SKM-1 treated with dmso at 0.1 percent for 144 hours (cell line): ENCODE measurements around the gene KCNIP3.

Experiments
- DNase-seq: peaks from one replicate; lab custom pipeline; 2025; ENCODE audit not compliant: unreplicated experiment; lab: John Stamatoyannopoulos, UW

KCNIP3 gene

DNA sequence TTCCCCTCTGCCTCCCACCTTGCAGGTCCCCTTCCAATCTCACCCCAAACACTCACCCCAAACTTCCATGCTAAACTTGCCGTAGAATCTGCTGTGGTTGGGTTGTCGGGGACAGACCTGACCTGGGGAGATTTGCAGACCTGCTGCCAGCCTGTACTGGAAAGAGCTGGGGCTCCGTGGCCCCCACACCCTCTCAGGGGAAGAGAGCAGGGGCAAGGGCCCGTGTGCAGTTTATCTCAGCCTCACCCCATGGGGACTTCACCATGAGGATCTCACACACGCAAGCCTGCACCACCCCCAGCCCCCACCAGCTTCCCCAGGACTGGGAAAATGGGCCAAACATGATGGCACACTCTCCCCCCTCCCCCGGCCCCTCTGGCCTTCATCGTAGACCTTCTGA lies 30.7 kb downstream of the KCNIP3 start:
- DNase-seq = no peak

DNA sequence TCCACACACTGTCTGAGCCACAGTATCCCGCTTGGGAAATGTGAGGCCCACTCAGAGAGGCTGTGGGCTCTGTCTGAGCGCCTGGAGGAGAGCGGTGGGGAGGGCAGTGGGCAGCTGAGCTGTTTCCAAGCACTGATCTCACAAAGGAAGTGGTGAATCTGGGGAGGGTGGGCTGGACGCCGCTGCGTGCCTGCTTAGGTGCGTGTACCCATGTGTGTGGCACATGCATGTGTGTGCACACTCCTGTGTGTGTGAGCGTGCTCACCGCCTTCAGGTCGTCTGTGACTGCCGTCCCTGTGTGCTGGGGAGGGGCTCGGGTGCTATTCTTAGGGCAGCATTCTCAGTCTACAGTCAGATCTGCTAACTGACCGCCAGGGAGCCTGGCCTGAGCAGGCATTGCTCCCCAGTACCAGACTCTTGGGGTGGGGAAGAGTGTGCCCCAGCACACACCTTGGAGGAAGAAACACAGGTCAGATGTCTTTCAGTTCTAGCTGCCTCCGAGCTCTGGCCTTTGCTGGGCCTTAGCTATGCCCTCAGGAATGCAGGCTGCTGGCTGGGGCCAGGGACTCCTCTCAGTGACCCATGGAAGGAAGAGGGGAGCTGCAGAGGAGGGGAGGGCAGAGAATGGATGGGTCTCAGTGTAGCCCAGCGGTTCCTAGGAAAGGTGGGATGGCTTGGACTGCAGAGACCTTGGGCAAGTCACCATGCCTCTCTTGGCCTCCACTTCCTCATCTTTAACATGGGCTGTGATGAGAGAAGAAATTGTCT lies 31.4 kb downstream of the KCNIP3 start:
- DNase-seq = no peak

DNA sequence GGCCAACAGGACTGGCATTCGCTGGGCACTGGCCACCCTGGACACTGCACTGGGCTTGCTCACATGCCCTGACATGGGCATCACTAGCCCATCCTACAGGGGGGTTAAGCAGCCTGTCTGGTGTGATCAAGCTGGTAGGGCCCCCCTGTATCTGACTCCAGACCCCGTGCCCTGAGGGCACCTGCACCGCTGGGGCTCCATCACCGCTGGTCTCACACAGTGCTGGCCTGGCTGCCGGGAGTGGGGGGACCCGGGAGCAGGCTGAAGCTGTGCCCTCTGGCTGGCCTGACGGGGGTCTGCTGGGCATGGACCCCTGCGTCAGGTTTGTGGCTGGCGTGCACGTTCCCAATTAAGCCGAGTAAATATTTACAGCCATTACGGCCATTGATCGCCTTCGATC lies 32.3 kb downstream of the KCNIP3 start:
- no peak for DNase-seq

DNA sequence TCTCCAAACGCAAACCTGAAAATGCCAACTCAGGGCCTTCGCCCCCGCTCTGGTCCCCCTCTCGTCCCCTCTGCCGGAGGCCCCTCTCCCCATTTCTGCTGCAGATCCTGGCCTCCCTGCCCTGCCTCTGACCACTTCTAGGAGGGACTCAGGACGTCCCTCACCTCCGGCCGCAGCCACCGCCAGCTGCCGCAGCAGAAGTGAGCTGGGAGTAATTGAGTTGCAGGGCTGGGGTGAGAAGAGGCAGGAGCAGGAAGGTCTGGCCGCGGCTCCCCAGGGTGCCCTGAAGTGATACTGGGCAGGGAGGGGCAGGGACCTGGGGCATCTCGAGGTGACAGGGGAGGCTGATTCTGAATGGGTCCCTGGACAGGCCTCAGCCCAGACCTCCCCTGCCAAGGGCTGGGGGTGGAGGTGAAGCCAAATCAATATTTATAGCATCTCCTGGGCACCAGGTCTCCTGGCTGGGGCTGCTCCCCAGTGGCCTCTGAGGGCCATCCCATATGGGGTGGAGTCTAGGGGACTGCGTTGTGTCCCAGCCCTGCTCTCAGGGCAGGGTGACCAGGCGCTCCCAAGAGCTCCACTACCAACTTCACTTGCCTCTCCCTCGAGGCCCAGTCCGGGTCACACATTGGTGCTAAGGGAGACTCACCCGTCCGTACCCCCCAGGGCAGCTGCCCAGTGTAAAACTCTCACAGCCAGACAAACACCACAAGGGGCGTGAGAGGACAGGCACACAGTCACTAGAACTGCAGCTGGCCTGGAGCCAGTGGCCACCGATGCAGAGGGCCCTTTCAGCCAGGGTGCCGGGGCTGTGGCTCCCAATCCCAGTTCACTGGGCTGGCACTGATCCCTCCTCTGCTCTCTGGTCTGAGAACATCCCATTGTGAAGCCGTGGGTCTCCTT lies 33.0 kb downstream of the KCNIP3 start:
- no peak for DNase-seq

DNA sequence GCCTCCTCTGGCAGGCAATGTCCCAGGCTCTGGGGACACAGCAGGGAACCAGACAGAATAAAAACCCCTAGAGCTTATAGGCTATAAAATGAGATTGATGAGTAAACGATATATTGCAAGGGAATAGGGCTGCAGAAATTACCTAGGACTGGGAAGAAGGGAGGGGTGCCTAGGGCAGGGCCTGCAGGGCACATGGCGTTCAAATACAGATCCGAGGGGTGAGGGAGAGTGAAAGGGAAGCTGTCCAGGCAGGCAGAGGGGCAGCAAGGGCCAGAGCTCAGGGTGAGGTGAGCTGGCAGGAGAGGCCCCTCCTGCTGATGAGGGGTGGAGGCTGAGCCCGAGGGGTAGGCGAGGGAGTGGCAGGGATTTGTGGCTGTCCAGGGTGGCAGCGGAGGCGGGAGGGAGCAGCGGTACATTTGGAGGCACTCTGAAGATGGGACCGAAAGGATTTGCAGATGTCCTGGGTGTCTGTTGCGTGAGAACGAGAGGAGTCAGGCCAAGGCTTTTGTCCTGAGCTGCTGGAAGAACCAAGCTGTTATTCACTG lies 33.7 kb downstream of the KCNIP3 start:
- DNase-seq = no peak

DNA sequence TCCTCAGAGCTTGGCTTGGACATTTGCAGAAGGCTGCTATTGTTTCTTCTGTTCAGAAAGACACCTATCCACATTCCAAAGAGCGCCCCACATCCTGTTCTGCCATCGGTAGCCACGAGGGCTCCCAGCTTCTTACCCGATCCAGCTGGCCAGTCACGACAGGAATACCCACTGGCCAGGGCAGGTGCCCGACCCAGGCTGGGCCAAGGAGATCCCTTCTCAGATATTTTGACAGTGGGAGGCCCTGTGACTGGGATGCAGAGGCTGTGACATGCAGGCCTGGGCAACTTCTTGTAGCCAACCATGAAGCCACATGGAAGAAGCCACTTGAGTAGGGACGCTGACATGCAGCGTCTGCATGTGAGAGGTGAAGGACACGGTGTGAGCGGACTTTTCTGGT lies 34.5 kb downstream of the KCNIP3 start:
- no peak for DNase-seq

DNA sequence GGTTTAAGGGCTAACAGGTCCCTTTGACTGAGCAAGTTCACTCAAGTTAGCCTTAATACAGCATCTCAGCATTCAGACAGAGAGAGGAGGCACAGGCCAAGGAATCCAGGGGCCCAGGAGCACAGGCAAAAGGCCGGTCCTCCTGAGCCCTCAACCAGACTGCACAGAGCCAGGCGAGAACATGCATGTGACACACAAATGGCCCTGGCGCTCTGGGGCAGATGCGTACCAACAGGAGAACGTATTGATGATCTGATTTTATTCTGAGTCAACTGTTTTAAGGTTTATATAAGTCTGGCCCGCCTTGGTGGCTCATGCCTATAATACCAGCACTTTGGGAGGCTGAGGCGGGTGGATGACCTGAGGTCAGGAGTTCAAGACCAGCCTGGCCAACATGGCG lies 34.9 kb downstream of the KCNIP3 start:
- DNase-seq = no peak

DNA sequence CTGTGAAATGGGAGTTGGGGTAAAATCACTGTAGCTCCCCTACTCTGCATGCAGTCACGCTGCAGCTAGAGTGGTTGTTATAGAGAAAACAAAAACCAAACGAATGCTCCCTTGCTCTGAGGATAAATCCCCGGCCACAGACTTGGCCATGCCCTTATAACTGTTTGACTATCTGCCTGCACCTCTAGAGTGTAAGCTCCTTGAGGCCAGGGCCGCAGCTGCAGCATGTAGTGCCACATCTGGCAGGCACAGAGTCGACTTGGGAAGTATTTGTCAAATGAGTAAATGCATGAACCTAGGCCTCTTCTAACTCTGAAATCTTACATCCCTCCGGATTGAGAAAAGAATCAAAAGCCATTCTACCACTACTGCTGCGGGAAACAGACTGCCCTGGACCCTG lies 35.9 kb downstream of the KCNIP3 start:
- no peak for DNase-seq

DNA sequence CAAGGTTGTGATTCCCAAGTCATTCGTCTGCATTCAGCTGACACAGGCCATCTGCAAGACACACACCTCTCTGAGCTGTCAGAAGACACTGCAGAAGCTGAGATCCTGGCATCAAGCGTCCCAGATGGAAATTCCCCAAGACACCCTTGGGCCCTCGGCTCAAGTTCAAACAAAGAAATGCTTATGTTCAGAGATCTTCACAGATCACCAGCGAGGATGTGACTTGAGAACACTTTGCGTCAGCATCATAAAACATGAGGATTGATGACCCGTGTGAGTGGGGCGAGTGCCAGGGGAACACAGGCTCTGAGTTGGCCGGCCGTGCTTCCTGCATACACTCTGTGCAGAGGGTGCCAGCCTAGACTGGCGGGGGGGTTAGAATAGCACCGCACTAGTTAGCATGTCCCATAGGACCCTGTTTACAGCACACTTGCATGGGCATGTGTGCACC lies 36.8 kb downstream of the KCNIP3 start:
- DNase-seq = no peak

DNA sequence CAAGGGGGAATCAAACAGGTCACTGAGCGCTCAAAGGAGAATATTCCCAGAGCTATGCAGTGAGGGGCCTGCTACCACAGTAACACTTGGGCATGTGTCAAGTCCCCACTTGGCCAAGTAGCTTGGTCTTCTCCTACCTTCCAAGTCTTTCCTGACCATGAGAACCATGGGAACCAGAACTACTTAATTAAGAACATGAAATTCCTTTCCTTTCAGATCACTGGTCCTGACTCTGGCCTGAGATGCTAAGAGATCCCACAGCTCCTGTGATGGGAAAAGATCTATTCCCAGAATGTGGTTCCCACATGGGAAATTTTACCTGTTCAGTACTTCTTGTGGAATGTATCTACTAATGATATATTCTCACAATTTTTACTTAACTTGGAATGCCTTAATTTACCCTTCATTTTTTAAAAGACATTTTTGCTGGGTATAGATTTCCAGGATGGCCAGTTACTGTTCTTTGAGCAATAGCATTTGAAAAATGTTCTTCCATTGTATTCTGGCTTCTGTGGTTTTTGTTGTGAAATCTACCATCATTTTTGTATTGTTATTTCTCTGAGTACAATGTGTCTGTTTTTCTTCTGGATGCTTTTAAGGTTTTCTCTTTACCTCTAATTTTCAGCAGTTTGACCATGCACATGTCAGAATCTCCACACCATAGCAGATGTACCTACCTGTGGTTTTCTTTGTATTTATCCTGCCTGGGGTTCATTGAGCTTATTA lies 37.9 kb downstream of the KCNIP3 start:
- no peak for DNase-seq

DNA sequence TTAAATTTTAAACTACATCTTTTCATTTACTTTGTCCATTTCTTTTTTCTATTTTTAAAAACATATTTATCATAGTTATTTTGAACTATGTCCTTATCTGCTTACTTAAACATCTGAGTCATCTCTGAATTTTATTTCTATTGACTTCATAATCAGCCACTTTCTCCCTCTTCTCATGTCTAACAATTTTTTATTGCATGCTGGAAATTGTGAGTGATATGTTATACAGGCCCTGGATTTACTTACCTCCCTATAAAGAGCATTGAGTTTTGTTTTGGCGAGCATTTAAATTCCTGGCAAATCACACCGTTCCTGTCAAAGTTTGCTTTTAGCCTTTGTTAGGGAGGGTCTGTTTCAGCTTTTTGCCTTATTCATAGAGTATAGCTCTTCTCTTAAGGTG lies 39.3 kb downstream of the KCNIP3 start:
- no peak for DNase-seq

DNA sequence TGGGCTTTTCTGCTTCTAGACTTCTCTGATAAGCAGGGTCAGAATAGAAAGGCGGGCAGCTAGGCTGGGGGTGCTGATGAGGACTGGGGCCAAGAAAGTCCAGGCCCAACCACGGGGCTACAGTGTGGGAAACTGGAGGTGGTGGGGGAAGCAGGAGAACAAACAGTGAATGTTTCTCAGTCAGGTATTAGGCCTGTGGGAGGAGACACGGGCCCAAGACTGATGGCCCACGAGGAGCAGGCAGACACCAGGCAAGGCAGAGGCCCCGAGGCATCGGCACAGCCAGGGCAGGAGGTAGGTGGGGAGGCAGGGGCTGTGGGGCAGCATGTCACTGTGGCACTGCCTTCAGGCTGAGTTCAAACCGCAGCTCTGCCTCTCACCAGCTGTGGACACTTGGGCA lies 40.7 kb downstream of the KCNIP3 start:
- DNase-seq = no peak

DNA sequence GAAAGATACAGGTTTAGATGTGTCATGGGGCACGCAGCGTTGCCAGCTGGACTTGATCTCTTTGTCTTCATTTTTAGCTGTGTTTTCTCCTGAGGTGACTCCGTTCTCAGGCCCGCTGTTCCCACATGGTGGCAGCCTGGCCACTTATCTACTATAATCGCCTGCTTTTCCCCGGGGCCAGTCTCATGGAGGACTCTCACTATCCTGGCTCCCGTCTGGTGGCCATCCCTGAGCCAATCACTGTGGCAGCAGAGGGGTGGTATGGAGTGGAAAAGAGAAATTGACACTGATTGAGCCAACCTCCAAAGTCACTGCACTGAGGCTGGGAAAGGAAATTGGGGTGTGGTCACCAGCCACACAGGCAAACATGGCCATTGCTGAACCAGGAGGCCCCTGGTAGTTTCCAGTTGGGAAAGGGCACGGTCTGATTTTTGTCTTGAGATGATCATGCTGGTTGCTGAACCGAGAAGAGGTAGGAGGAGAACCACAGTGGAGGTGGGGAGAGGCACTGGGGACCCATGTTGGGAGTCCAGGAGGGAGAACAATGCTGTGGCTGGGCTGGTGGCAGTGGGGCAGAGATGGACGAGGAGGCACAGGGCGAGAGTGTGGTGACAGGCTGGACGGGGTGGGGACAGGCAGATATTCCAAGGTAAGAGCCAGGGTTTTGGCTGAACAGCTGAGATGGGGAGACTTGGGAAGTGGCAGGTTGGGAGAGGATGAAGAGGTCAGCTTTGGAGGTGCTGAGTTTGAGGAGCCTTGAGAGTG lies 45.6 kb downstream of the KCNIP3 start:
- DNase-seq = no peak

DNA sequence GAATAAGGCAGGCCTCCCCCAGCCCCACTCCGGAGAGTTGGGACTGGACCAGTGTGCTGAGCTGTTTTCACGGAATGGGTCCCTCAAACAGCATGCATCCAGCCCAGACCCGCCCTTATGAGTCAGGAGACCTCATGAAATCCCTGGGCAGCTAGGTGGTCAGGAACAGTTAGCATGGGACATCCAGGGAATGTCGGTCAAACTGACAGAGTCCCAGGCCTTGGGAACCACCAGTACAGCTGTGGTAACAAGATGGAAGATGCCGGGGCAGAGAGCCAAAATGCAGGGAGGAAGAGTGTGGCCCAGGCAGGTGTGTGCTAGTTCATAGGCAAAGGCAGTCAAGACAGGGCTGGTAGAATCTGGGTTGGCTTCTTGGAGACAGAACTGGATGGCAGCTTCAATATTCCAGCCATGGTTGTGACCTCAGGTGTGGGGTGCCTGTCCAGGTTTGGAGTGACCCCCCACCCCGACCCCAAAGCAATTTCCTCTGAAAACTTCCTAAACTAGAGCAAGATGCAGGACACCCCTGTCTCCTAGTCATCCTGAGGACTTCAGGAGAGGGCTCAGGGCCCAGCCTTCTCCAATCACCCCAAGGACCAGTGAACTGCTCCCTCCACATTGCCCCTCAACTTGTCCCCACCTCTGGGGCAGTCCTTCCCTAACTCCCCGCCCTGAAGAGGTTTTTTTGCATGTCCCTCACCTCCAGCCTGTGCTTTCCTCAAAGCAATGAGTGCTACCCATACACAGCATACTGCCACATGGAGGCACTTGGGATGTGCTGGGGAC lies 46.5 kb downstream of the KCNIP3 start:
- DNase-seq = no peak

DNA sequence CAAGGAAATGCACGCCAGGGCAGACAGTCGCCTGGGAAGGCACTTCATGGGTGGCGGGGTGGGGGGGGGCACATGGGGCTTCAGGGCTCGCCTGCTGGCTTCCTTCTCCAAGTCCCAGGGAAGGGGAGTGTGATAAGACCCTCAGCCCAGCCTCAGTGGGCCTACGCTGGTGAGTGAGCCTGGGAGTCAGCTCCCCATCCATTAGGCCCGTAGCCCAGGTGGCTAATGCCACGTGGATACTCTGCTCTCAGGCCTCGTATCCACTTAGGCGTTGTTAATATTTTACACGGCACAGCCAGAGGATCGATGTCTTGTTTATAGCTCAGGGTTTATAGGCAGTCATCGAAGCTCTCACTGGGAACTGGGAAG lies 47.1 kb downstream of the KCNIP3 start:
- DNase-seq = no peak

DNA sequence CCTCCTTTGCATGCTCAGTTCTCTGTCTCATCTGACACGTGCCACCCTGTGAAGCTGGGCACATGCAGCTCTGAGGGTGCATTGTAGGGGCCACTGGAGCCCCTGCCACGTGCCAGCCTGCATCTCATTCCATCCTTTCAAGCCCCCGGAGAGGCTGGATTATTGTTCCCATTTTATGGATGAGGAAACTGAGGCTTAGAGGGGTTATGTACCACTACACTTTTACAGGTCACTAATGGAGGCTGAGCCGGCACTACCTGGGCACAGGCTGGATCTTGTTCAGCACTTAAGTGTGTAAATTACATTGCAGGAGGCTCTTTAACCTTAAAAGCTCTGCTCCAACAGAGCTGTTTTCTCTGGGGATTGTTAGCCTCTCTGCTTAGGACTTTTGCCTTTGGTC lies 47.5 kb downstream of the KCNIP3 start:
- DNase-seq = no peak

DNA sequence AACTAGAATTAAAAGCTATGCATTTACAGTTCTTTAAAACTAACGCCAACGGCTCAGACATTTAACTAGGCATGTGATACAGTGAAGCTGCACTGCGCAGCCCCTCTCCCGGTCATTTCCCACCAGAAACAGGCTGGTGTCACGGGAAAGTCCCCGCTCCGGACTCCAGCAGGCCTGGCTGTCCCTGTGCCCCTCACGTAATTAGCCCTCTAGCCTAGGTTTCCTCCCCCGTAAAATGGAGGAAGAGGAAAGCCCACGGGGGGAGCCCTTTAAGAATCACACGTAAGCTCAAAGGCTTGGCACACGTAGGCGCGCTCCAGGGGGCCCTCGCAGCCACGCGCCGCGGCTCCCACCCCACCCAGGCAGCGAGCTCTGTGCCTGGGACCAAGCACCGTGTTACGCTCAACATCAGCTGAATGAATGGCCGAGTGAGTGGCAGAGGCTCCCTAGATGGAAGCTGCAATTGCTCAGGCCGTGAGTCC lies 48.0 kb downstream of the KCNIP3 start:
- DNase-seq = no peak

DNA sequence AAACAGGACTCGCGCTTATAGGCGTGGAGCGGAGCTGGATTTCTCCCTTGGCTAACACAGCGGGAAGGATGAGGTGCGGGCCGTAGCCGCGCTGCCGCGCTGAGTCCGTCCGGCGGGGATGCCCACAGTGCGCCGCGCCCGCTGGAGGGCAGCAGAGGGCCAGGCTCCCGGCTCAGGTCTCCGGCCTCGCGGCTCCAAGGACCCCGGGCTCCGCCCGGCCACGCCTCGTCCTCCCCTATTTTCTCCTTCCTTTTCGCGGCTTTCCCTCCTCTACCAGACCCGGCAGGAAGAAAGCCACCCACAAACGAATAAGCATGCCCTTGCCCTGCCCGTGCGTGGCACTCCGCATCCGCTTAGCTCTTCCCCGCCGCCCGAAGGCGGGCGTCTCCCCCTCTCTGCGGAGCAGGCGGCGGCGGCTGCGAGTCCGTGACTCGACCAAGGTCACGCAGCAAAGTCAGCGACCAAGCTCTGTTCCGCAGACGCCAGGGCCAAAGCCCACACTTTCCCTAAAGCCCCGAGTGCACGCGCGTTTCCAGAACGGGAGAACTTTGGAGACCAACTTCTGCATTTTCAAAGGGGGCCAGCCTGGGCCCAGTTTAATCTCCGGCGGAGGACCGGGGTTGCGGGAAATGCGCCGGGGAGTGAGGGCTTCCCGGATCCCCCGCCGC lies 48.5 kb downstream of the KCNIP3 start:
- peak; percentile 60 for DNase-seq

DNA sequence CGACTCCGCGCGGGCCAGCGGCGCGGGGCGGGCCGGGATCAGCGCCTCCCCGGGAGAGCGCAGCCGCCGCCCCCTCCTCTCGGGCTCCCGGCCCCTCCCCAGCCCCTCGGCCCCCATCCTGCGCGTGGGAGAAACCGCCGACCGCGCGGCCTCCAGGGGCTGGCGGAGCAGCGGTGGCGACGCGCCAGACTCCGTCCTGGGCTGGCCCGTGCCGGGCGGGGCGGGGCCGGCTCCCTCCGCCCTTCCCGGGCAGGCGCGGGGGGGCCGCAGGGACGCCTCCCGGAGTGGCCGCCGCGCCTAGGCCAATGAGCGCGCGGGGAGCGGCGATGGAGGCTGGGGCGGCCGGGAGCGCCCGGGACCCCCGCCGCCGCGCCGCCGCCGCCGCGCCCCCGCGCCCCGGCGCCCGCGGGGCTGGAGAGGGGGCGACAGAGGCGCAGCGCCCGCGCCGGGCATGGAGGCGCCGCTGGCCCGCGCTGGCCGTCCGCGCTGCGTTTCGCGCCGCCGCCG lies 49.1 kb downstream of the KCNIP3 start:
- peak; percentile 45 for DNase-seq
